OCI-LY1 (cell line): ENCODE data around the gene GPAM.

Experiments used
- H2AFZ ChIP-seq: fragments of 200-600 bp; sonication (generic), shearing (Covaris generic); 2 replicates; pipeline ENCODE4 v1.6.0; 2014; ENCODE audit warnings: antibody characterized with exemption, mild to moderate bottlenecking, low read length
- H3F3A ChIP-seq: fragments of 200-600 bp; sonication (generic), shearing (Covaris generic); 2 replicates; pipeline ENCODE4 v1.6.0; 2014; ENCODE audit warnings: mild to moderate bottlenecking, antibody characterized with exemption, low read length, moderate library complexity; ENCODE audit not compliant: insufficient read depth
- H3K27ac ChIP-seq: fragments of 200-600 bp; sonication (generic); 2 replicates; pipeline ENCODE4 v1.5.1; 2014; ENCODE audit warnings: low read length, mixed run types, mild to moderate bottlenecking, low read depth; ENCODE audit not compliant: poor library complexity, severe bottlenecking
- H3K27me3 ChIP-seq: fragments of 200-600 bp; sonication (generic); 2 replicates; pipeline ENCODE4 v1.6.0; 2014; ENCODE audit warnings: antibody characterized with exemption, mild to moderate bottlenecking, low read length, moderate library complexity; ENCODE audit not compliant: insufficient read depth
- H3K36me3 ChIP-seq: fragments of 200-600 bp; sonication (generic); 2 replicates; pipeline ENCODE4 v1.6.1; 2014; ENCODE audit warnings: mild to moderate bottlenecking, antibody characterized with exemption, low read length, moderate library complexity, mixed read lengths; ENCODE audit not compliant: insufficient read depth
- H3K4me1 ChIP-seq: fragments of 200-600 bp; sonication (generic); 2 replicates; pipeline ENCODE4 v1.5.1; 2014; ENCODE audit warnings: mild to moderate bottlenecking, low read length, moderate library complexity; ENCODE audit not compliant: insufficient read depth, severe bottlenecking
- H3K4me2 ChIP-seq: fragments of 200-600 bp; sonication (generic), shearing (Covaris generic); 2 replicates; pipeline ENCODE4 v1.6.1; 2014; ENCODE audit warnings: low read length
- H3K4me3 ChIP-seq: fragments of 200-600 bp; sonication (generic); 2 replicates; pipeline ENCODE4 v1.5.1; 2014; ENCODE audit warnings: low read length, low read depth, mild to moderate bottlenecking, mixed read lengths; ENCODE audit not compliant: poor library complexity, severe bottlenecking
- H3K79me2 ChIP-seq: fragments of 200-600 bp; shearing (Covaris generic); 2 replicates; pipeline ENCODE4 v1.6.1; 2016; ENCODE audit warnings: mixed run types, low read length, mixed read lengths; ENCODE audit not compliant: insufficient read depth
- H3K9ac ChIP-seq: fragments of 200-600 bp; sonication (generic), shearing (Covaris generic); 2 replicates; pipeline ENCODE4 v1.6.1; 2014; ENCODE audit warnings: mild to moderate bottlenecking, low read length, mixed read lengths
- H3K9me2 ChIP-seq: fragments of 200-600 bp; sonication (generic), shearing (Covaris generic); 2 replicates; pipeline ENCODE4 v1.6.1; 2014; ENCODE audit warnings: low read depth, mild to moderate bottlenecking, low read length, mixed read lengths
- H3K9me3 ChIP-seq: fragments of 200-600 bp; shearing (Covaris generic); 2 replicates; pipeline ENCODE4 v1.6.1; 2014; ENCODE audit warnings: low read length, mixed read lengths
- H4K20me1 ChIP-seq: fragments of 200-600 bp; sonication (generic), shearing (Covaris generic); 2 replicates; pipeline ENCODE4 v1.6.0; 2016; ENCODE audit warnings: mild to moderate bottlenecking, low read length; ENCODE audit not compliant: insufficient read depth
- CTCF ChIP-seq: fragments of 200-600 bp; sonication (generic), shearing (Covaris generic); IDR thresholded peaks from 2 replicates; pipeline ENCODE4 v1.5.1; 2017; ENCODE audit warnings: mild to moderate bottlenecking, antibody characterized with exemption, low read length, moderate library complexity, mixed read lengths
- EZH2 ChIP-seq: fragments of 200-600 bp; sonication (generic), shearing (Covaris generic); IDR thresholded peaks from 2 replicates; pipeline ENCODE4 v1.8.0; 2017; ENCODE audit warnings: borderline replicate concordance, mixed run types, mild to moderate bottlenecking, antibody characterized with exemption, low read length, moderate library complexity, mixed read lengths

Gene GPAM

GRCh38 chr10:112140110-112140970 is 43.2 kb downstream of the GPAM start:
- H3K27me3 ChIP-seq = no peaks in the 10 kb centered on the region
- no peak overlapping the region for H3K4me2 ChIP-seq
- H3K9ac ChIP-seq = no peak overlapping the region
- H2AFZ ChIP-seq = no peak overlapping the region
- no peaks in the 10 kb centered on the region for H3K9me3 ChIP-seq
- H3F3A ChIP-seq = no peaks in the 10 kb centered on the region
- no peaks in the 10 kb centered on the region for H3K79me2 ChIP-seq
- H3K9me2 ChIP-seq = no peaks in the 10 kb centered on the region
- no peaks in the 10 kb centered on the region for H3K4me1 ChIP-seq
- no peak overlapping the region for H3K4me3 ChIP-seq
- H3K27ac ChIP-seq = no peak overlapping the region
- H4K20me1 ChIP-seq = no peaks in the 10 kb centered on the region
- TF ChIP-seq CTCF = peak; percentile 95
- TF ChIP-seq EZH2 = no peak
- no peaks in the 10 kb centered on the region for H3K36me3 ChIP-seq

GRCh38 chr10:112139176-112139575 is 44.4 kb downstream of the GPAM start:
- no peaks in the 10 kb centered on the region for H3K9me2 ChIP-seq

GRCh38 chr10:112137154-112137987 is 46.2 kb downstream of the GPAM start:
- Histone ChIP-seq H3K36me3 (no peaks in the 10 kb centered on the region), H3K4me3 (no peak overlapping the region), H3K79me2 (no peaks in the 10 kb centered on the region), H2AFZ (no peak overlapping the region), H3K9me2 (no peaks in the 10 kb centered on the region), H3K4me1 (no peaks in the 10 kb centered on the region), H3F3A (no peaks in the 10 kb centered on the region), H3K27ac (no peak overlapping the region), H3K9ac (no peak overlapping the region), H3K9me3 (no peaks in the 10 kb centered on the region), H3K4me2 (no peak overlapping the region), H3K27me3 (no peaks in the 10 kb centered on the region), H4K20me1 (no peaks in the 10 kb centered on the region)
- TF ChIP-seq EZH2 (no peak), CTCF (peak; percentile 88)

More at GRCh38 chr10:112139176-112139575, 44.4 kb downstream of the GPAM start:
- Histone ChIP-seq H3K4me1 (no peaks in the 10 kb centered on the region), H3K27ac (no peak overlapping the region), H4K20me1 (no peaks in the 10 kb centered on the region), H3K9ac (no peak overlapping the region), H3K4me3 (no peak overlapping the region), H3K4me2 (no peak overlapping the region), H3K79me2 (no peaks in the 10 kb centered on the region), H3F3A (no peaks in the 10 kb centered on the region), H3K36me3 (no peaks in the 10 kb centered on the region), H3K9me3 (no peaks in the 10 kb centered on the region), H2AFZ (no peak overlapping the region), H3K27me3 (no peaks in the 10 kb centered on the region)
- TF ChIP-seq EZH2 (no peak), CTCF (no peak)
